K562 (cell line): Measurements from ENCODE around the gene VIPR2. TPM values are rescaled to one million over a fixed set of nuclear protein-coding genes. Genes with fewer than 3 reads are reported as not detected.
A peak's percentile ranks its signal among the peaks of the same experiment; 100 is the strongest.

Experiments used
- ATAC-seq: fragments of 200-7000 bp; cut with Tn5 transposase; 3 replicates; pipeline ENCODE4 v1.9.1; 2020; ENCODE audit warnings: moderate library complexity
- BruUV-seq: library from RNA; stranded (reverse); fragments of 400-500 nt; replicated peaks from 2 replicates; lab custom pipeline; 2021; lab: Mats Ljungman, UMichigan
- CTCF ChIA-PET: fragments of 300-600 bp; formaldehyde crosslinking; extraction: SDS; loops from one replicate; lab custom pipeline; 2021; ENCODE audit warnings: low intra/inter-chr PET ratio; lab: Yijun Ruan, JAX
- POLR2A ChIA-PET: fragments of 300-600, 350-650 bp; sonication (Branson Sonifier 250); formaldehyde crosslinking; extraction: SDS; loops from one replicate; lab custom pipeline; 2021; ENCODE audit warnings: antibody characterized with exemption, inconsistent platforms; lab: Yijun Ruan, JAX
- DNase-seq, 4 experiments: peaks; one replicate each; pipeline versions ENCODE4 v3.0.0 to v3.0.0-alpha.2; 2011 to 2018; ENCODE audit warnings: low spot score in 3 of 4, mixed read lengths in 3 of 4; ENCODE audit errors: extremely low read depth in 1 of 4
- FAIRE-seq: peaks from 2 replicates; lab custom pipeline; 2011; peaks lifted over from hg19 to GRCh38; lab: Jason Lieb, UNC
- H2AFZ ChIP-seq: 2 replicates; pipeline ENCODE4 v1.6.0; 2011; ENCODE audit warnings: low read depth, low read length, control low read depth, inconsistent platforms
- H3K27ac ChIP-seq: fragments of 200-600 bp; 3 replicates; pipeline ENCODE4 v1.8.0; 2011; ENCODE audit warnings: low read depth, mild to moderate bottlenecking, control low read depth, inconsistent platforms, low read length, moderate library complexity, mixed read lengths; ENCODE audit errors: extremely low read depth
- H3K27me3 ChIP-seq, 2 experiments: fragments of 300-600 bp in 1 of 2; 2 replicates in 1 of 2; 3 replicates in 1 of 2; pipeline versions ENCODE4 v1.6.0 to v1.8.0; 2011; ENCODE audit warnings: inconsistent platforms in 2 of 2, low read length in 2 of 2, mild to moderate bottlenecking in 1 of 2, mixed read lengths in 1 of 2, moderate library complexity in 1 of 2; ENCODE audit not compliant: control insufficient read depth in 2 of 2, insufficient read depth in 2 of 2
- H3K36me3 ChIP-seq: fragments of 300-600 bp; 3 replicates; pipeline ENCODE4 v1.8.0; 2011; ENCODE audit warnings: mild to moderate bottlenecking, low read length, inconsistent platforms; ENCODE audit not compliant: control insufficient read depth, insufficient read depth
- H3K4me1 ChIP-seq, 2 experiments: fragments of 200-600 bp in 1 of 2; replicated peaks in 1 of 2; 2 replicates in 1 of 2; 3 replicates in 1 of 2; pipeline versions ENCODE4 v1.5.1 to v1.8.0; 2011; ENCODE audit warnings: inconsistent platforms in 2 of 2, low read length in 2 of 2, mild to moderate bottlenecking in 1 of 2, mixed read lengths in 1 of 2, moderate library complexity in 1 of 2; ENCODE audit not compliant: control insufficient read depth in 2 of 2, insufficient read depth in 2 of 2
- H3K4me2 ChIP-seq: 2 replicates; pipeline ENCODE4 v1.6.1; 2011; ENCODE audit warnings: low read length, control low read depth, inconsistent platforms, mixed read lengths; ENCODE audit not compliant: insufficient read depth
- H3K4me3 ChIP-seq: fragments of 200-600 bp; sonication (generic), shearing (Covaris generic); 2 replicates; pipeline ENCODE4 v1.5.1; 2016; ENCODE audit warnings: control low read depth, inconsistent platforms
- H3K79me2 ChIP-seq: fragments of 200-600 bp; 3 replicates; pipeline ENCODE4 v1.8.0; 2011; ENCODE audit warnings: low read length, inconsistent platforms; ENCODE audit not compliant: control insufficient read depth, insufficient read depth
- H3K9ac ChIP-seq, 2 experiments: 2 replicates each; pipeline versions ENCODE4 v1.6.0 to v1.6.1; 2011; ENCODE audit warnings: low read depth in 2 of 2, low read length in 2 of 2, control low read depth in 1 of 2, inconsistent platforms in 1 of 2, mild to moderate bottlenecking in 1 of 2, mixed read lengths in 1 of 2; ENCODE audit not compliant: insufficient read depth in 1 of 2
- H3K9me1 ChIP-seq: one replicate; pipeline ENCODE4 v1.6.0; 2011; ENCODE audit warnings: inconsistent platforms, mild to moderate bottlenecking, low read length, moderate library complexity; ENCODE audit not compliant: control insufficient read depth, insufficient read depth
- H3K9me3 ChIP-seq: replicated peaks from 2 replicates; pipeline ENCODE4 v1.5.1; 2011; ENCODE audit warnings: low read depth, low read length, inconsistent platforms; ENCODE audit not compliant: control insufficient read depth, insufficient read depth
- H4K20me1 ChIP-seq: replicated peaks from 2 replicates; pipeline ENCODE4 v1.6.1; 2011; ENCODE audit warnings: low read length, inconsistent platforms, mixed read lengths; ENCODE audit not compliant: control insufficient read depth, insufficient read depth
- CHCHD3 ChIP-seq: fragments of 250-450 bp; sonication (Bioruptor Pico); IDR thresholded peaks from 2 replicates; pipeline ENCODE4 v2.1.2; 2022; ENCODE audit warnings: mild to moderate bottlenecking
- ZNF511 ChIP-seq: sonication (generic); formaldehyde crosslinking; IDR thresholded peaks from 2 replicates; pipeline ENCODE4 v1.8.0; 2022; ENCODE audit warnings: mild to moderate bottlenecking, missing genetic modification reagents
- WGBS: fragments of 100-300 bp; shearing (Covaris generic); methylation state at CpG from one replicate; pipeline ENCODE4 v1.1.6; 2016; ENCODE audit warnings: low coverage, mixed read lengths; ENCODE audit not compliant: insufficient coverage; ENCODE audit errors: missing lambda C conversion rate; 5-methylcytosine and 5-hydroxymethylcytosine counted together
- in situ Hi-C: fragments of 300-500 bp; cut with MboI; formaldehyde crosslinking; loops from 4 replicates; pipeline ENCODE4 v1.15.0; 2018; ENCODE audit warnings: inconsistent platforms, mixed read lengths
- intact Hi-C: fragments of 100-400 bp; cut with micrococcal nuclease; formaldehyde crosslinking; loops from 2 replicates; pipeline ENCODE4 v1.14.2; 2022
- polyA plus RNA-seq, 8 experiments: library from polyadenylated mRNA; depleted of rRNA in 4 of 8; stranded (reverse) in 5 of 8; unstranded in 3 of 8; fragments of >200 nt; fragmentation: Nextera tagmentation in 2 of 8; fragmentation: Illumina TruSeq in 1 of 8; extraction: Ambion mirVana in 2 of 8; extraction: Trizol in 1 of 8; gene quantifications; 2 replicates each; pipeline versions ENCODE4 v1.2.1 to v1.2.3, GENCODE V29; 2011 to 2014; ENCODE audit warnings: inconsistent platforms in 1 of 8, missing spikeins in 1 of 8
- total RNA-seq, 7 experiments: library from RNA; depleted of rRNA in 6 of 7; stranded (reverse); fragments of >200 nt in 6 of 7; fragmentation: Illumina TruSeq in 2 of 7; extraction: Trizol in 2 of 7; gene quantifications; 2 replicates each; pipeline versions ENCODE4 v1.2.1 to v1.2.3, GENCODE V29; 2011 to 2021; ENCODE audit warnings: low replicate concordance in 1 of 7

Gene VIPR2
- total and polyA plus RNA-seq, 9 of the 15 experiments (the other 6 are each of a cell fraction or from before 2014, with no cell fraction given) = 0.04 TPM; not detected in 8

- Histone ChIP-seq H3K9me3 (no peaks in the 10 kb centered on the region), H3K27me3 (peaks cover 4 to 58% of the 10 kb centered on the region in 2 experiments; a peak in 3 of 5 replicates), H3K79me2 (no peaks in the 10 kb centered on the region), H3K9ac (no peak overlapping the region), H3K4me3 (no peak overlapping the region), H3K36me3 (peaks cover 10% of the 10 kb centered on the region; the same call in 2 of the 3 replicates), H3K4me1 (peaks cover 3 to 59% of the 10 kb centered on the region in 2 experiments; a peak in 4 of 5 replicates), H3K4me2 (peak overlapping the region; percentile 31; the same call in 1 of the 2 replicates), H3K9me1 (no peaks in the 10 kb centered on the region), H2AFZ (no peak overlapping the region), H3K27ac (no peak overlapping the region), H4K20me1 (0 out of 2 replicates have a peak, but pooled peaks cover 3% of the 10 kb centered on the region)
- WGBS = 43% methylated on average over 22 of the region's 22 CpGs
- no TSS peak for BruUV-seq
- ChIA-PET POLR2A (interaction anchor here (1.4 kb wide), 1 partner anchor 13 kb away, joined by 5 read pairs; no protein-coding TSS in a partner anchor), CTCF (no interaction called here)
- ATAC-seq = no peak
- no peak for DNase-seq
- no peak for FAIRE-seq
- in situ Hi-C loops (no loop called here), intact Hi-C loops (no loop called here)
- TF ChIP-seq CHCHD3 (CRISPR knock-in tag) = no peak
- TF ChIP-seq ZNF511 (CRISPR knock-in tag) = 0 out of 2 replicates have a peak, but pooled peaks have one; percentile 54
Observed at GRCh38 chr7:159027056-159027788, 117.4 kb downstream of the VIPR2 start.
